ENCODE measurements around the gene DYNC2H1.

Gene DYNC2H1

DNA sequence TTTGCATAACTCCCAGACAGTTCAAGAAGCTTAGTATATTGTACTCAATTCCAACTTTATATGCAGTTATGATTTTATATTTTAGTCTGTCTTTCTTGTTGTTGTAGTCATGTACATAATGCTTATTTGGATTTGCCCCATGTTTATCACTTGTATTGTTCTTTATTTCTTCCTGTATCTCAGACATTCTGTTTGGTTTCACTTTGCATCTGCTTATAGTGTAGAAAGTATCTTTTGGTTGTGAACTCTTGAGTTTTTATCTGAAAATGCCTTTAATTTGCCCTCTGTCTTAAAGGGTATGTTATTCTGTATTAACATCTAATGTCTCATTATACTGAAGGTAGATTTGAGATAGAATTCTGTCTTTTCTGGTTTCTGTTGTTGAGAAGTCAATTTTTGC is 275.4 kb downstream of the DYNC2H1 start:
- TF ChIP-seq, protein P1, sequence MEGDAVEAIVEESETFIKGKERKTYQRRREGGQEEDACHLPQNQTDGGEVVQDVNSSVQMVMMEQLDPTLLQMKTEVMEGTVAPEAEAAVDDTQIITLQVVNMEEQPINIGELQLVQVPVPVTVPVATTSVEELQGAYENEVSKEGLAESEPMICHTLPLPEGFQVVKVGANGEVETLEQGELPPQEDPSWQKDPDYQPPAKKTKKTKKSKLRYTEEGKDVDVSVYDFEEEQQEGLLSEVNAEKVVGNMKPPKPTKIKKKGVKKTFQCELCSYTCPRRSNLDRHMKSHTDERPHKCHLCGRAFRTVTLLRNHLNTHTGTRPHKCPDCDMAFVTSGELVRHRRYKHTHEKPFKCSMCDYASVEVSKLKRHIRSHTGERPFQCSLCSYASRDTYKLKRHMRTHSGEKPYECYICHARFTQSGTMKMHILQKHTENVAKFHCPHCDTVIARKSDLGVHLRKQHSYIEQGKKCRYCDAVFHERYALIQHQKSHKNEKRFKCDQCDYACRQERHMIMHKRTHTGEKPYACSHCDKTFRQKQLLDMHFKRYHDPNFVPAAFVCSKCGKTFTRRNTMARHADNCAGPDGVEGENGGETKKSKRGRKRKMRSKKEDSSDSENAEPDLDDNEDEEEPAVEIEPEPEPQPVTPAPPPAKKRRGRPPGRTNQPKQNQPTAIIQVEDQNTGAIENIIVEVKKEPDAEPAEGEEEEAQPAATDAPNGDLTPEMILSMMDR (IDR thresholded peaks at IDR 0.05; ENCODE audit: low read depth, low read length, missing control alignments), result no peak
- in situ Hi-C loops (cut with HindIII; ENCODE audit: low sequenced_read_pairs), result no loop called here
- DNase-seq (ENCODE audit: low read depth), result no peak

DNA sequence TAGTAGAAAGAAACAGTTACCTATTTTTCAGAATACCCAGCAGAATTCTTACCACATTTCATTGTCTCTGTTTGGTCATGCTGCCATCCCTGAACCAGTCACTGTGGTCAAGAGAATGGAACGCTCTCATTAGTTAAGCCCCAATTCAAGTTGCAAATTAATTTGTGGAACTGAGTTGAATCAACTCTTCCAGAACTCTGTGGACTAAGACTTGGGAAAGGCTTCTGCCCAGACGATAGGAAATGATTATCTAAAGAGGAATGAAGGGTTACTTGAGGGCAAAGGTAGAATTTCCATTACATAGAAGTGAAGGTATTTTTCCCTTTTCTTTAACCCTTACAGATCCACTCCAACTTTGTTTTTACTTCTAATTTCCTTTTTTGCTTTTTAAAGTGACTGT is 286.4 kb downstream of the DYNC2H1 start:
- H3K4me3 ChIP-seq (ENCODE audit: low read depth, low read length), result no peak overlapping the region
- TF ChIP-seq, protein P1 (IDR thresholded peaks at IDR 0.05; ENCODE audit: low read depth, low read length, missing control alignments), result no peak
- in situ Hi-C loops (cut with HindIII; ENCODE audit: low sequenced_read_pairs), result no loop called here
- DNase-seq (ENCODE audit: low read depth), result peak; percentile 37

More for the DNA sequence above, 275.4 kb downstream of the DYNC2H1 start:
- H3K4me3 ChIP-seq (ENCODE audit: low read depth, low read length), result no peak overlapping the region

- DNase-seq (ENCODE audit: low read depth), result no peak
- in situ Hi-C loops (cut with HindIII; ENCODE audit: low sequenced_read_pairs), result no loop called here
- TF ChIP-seq, protein P1 (IDR thresholded peaks at IDR 0.05; ENCODE audit: low read depth, low read length, missing control alignments), result no peak
- H3K4me3 ChIP-seq (ENCODE audit: low read depth, low read length), result no peak overlapping the region
Observed at GRCh38 chr11:103396237-103396636, 287.0 kb downstream of the DYNC2H1 start.

DNA sequence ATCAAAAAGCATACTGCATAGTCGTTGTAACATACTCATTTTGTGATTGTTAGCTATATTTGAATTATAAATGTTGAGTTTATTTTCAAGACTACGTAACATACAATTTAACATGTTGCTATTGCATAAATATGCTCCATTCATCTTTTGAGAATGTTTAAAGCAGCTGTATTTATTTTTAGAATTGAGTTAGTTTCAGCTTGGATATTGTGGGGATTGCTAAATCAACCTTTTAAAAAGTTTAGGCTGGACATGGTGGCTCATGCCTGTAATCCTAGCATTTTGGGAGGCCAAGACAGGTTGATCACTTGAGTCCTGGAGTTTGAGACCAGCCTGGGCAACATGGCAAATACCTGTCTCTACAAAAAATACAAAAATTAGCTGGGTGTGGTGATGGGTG is 288.1 kb downstream of the DYNC2H1 start:
- H3K4me3 ChIP-seq (ENCODE audit: low read depth, low read length), result no peak overlapping the region
- in situ Hi-C loops (cut with HindIII; ENCODE audit: low sequenced_read_pairs), result no loop called here
- TF ChIP-seq, protein P1 (IDR thresholded peaks at IDR 0.05; ENCODE audit: low read depth, low read length, missing control alignments), result no peak
- DNase-seq (ENCODE audit: low read depth), result no peak

GRCh38 chr11:103398829-103399228 is 289.6 kb downstream of the DYNC2H1 start:
- TF ChIP-seq, protein P1 (IDR thresholded peaks at IDR 0.05; ENCODE audit: low read depth, low read length, missing control alignments), result no peak
- no peak for DNase-seq (ENCODE audit: low read depth)
- H3K4me3 ChIP-seq (ENCODE audit: low read depth, low read length), result no peak overlapping the region
- in situ Hi-C loops (cut with HindIII; ENCODE audit: low sequenced_read_pairs), result no loop called here

DNA sequence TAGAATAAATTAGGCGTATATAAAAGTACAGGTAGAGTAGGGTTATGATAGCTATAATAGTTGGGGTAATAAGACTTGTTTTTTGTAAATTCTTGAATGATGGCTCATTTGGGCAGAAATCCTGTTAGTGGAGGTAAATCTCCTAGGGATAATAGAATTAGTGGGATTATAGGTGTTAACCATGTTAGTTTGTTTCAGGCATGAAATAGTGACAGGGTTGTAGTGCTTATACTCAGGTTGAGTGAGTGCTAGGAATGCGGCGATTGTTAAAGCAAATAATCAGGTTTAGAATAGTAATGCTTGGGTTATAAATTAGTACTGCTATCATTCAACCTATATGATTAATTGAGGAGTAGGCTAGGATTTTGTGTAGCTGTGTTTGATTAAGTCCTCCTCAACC is 297.1 kb downstream of the DYNC2H1 start:
- in situ Hi-C loops (cut with HindIII; ENCODE audit: low sequenced_read_pairs), result no loop called here
- TF ChIP-seq, protein P1 (IDR thresholded peaks at IDR 0.05; ENCODE audit: low read depth, low read length, missing control alignments), result no peak
- H3K4me3 ChIP-seq (ENCODE audit: low read depth, low read length), result no peak overlapping the region
- no peak for DNase-seq (ENCODE audit: low read depth)

GRCh38 chr11:103407641-103408040 is 298.4 kb downstream of the DYNC2H1 start:
- no peak for DNase-seq (ENCODE audit: low read depth)
- no peak overlapping the region for H3K4me3 ChIP-seq (ENCODE audit: low read depth, low read length)
- in situ Hi-C loops (cut with HindIII; ENCODE audit: low sequenced_read_pairs), result no loop called here
- TF ChIP-seq, protein P1 (IDR thresholded peaks at IDR 0.05; ENCODE audit: low read depth, low read length, missing control alignments), result no peak

All from astrocyte of the cerebellum (primary cell).